ENCODE data around the gene SCTR.

Gene SCTR

DNA sequence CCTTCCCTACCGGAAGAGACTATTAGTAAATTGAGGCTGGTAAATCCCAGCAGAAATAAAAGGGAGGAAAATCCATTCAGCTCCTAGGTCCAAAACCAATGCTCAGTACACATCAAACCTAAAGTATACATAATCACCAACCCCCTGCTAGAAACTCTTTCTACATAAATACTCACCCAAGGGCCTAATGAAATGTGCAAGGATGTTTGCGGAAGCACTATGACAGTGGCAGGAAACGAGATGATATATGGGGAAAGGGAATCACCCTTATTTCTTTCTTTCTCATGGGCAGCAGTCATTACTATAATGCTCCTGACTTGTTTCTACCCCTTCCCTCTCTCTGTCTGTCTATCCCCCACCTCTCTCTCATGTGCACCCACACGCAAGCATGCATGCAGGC lies 1.3 kb upstream of the SCTR start:
- H3K4me3 ChIP-seq (ENCODE audit: low read depth, low read length), result no peak overlapping the region
- peaks cover 3 to 5% of the 10 kb centered on the region in 2 experiments for H3K4me1 ChIP-seq (ENCODE audit: control insufficient read depth in 1 of 2, insufficient read depth in 2 of 2, low read length in 2 of 2)
- no peak overlapping the region for H2BK5ac ChIP-seq (ENCODE audit: low read depth, low read length, poor library complexity)
- no peaks in the 10 kb centered on the region for H3K9me3 ChIP-seq (ENCODE audit: insufficient read depth, low read depth, low read length)
- no peak overlapping the region for H3K4me2 ChIP-seq (ENCODE audit: low read length)
- no peak overlapping the region for H3K14ac ChIP-seq (ENCODE audit: low read length)
- no peak overlapping the region for H3K9ac ChIP-seq (ENCODE audit: low read length)
- H3K79me1 ChIP-seq (ENCODE audit: low read length), result no peaks in the 10 kb centered on the region
- H3K27me3 ChIP-seq (ENCODE audit: insufficient read depth, low read length), result peaks cover 33% of the 10 kb centered on the region
- H3K23ac ChIP-seq (ENCODE audit: low read length), result no peak overlapping the region
- no peak overlapping the region for H4K12ac ChIP-seq (ENCODE audit: low read depth, low read length)
- no peak overlapping the region for H4K8ac ChIP-seq (ENCODE audit: low read depth, low read length)
- no peak overlapping the region for H2AFZ ChIP-seq (ENCODE audit: insufficient read depth, low read length, poor library complexity)
- no peak overlapping the region for H2BK120ac ChIP-seq (ENCODE audit: insufficient read depth, low read length, poor library complexity)
- no peaks in the 10 kb centered on the region for H3K36me3 ChIP-seq (ENCODE audit: control insufficient read depth in 1 of 2, insufficient read depth in 2 of 2, low read length in 2 of 2)
- no peak overlapping the region for H3K18ac ChIP-seq (ENCODE audit: low read length)
- H2BK12ac ChIP-seq (ENCODE audit: low read length), result no peak overlapping the region
- WGBS (ENCODE audit: extremely low coverage, insufficient coverage, insufficient read length), result no CpG with 5 or more reads among the region's 4 CpGs
- no peaks in the 10 kb centered on the region for H3K79me2 ChIP-seq (ENCODE audit: control insufficient read depth, insufficient read depth, low read length, poor library complexity)
- no peak for DNase-seq
- H3K27ac ChIP-seq (ENCODE audit: low read depth, low read length), result no peak overlapping the region
- H3K4ac ChIP-seq (ENCODE audit: low read depth, low read length), result no peak overlapping the region
- no peak overlapping the region for H2AK5ac ChIP-seq (ENCODE audit: low read length)
- no peak overlapping the region for H4K91ac ChIP-seq (ENCODE audit: low read depth, low read length)

DNA sequence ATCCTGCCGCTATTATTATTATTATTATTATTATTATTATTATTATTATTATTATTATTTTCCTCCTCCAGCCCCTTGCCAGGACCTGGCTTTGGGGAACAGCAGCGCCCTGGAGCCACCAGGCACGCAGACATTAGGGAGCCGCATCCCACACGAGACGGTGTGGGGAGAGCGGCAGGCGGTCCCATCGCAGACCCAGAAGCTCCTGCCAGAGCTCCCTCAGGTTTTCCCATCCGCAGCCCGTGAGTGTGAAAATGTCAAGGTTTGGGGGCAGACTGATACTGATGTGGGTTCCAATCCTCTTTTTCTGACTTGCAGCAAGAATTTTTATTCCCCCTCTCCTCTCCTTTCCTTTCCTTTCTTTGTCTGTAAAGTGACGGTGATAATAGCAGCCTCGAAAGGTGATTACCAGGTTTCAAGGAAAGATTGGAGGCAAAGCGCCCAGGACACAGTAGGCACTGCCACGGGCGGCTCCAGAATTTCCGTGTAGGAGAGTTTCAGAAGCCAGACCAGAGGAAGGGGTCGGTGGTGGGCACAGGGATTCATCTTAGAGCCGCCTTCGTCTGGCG lies 816 bp downstream of the SCTR start:
- Histone ChIP-seq H4K91ac (ENCODE audit: low read depth, low read length) (no peak overlapping the region), H3K36me3 (ENCODE audit: control insufficient read depth in 1 of 2, insufficient read depth in 2 of 2, low read length in 2 of 2) (no peaks in the 10 kb centered on the region), H2AFZ (ENCODE audit: insufficient read depth, low read length, poor library complexity) (no peak overlapping the region), H4K8ac (ENCODE audit: low read depth, low read length) (no peak overlapping the region), H2BK5ac (ENCODE audit: low read depth, low read length, poor library complexity) (no peak overlapping the region), H2BK12ac (ENCODE audit: low read length) (no peak overlapping the region), H3K18ac (ENCODE audit: low read length) (no peak overlapping the region), H3K4ac (ENCODE audit: low read depth, low read length) (no peak overlapping the region), H3K9me3 (ENCODE audit: insufficient read depth, low read depth, low read length) (no peaks in the 10 kb centered on the region), H3K27ac (ENCODE audit: low read depth, low read length) (no peak overlapping the region), H3K4me2 (ENCODE audit: low read length) (peak overlapping the region; percentile 57), H4K12ac (ENCODE audit: low read depth, low read length) (no peak overlapping the region), H3K4me1 (ENCODE audit: control insufficient read depth in 1 of 2, insufficient read depth in 2 of 2, low read length in 2 of 2) (peaks cover 3 to 5% of the 10 kb centered on the region in 2 experiments), H3K23ac (ENCODE audit: low read length) (no peak overlapping the region), H3K4me3 (ENCODE audit: low read depth, low read length) (no peak overlapping the region), H2BK120ac (ENCODE audit: insufficient read depth, low read length, poor library complexity) (no peak overlapping the region), H3K79me1 (ENCODE audit: low read length) (no peaks in the 10 kb centered on the region), H3K27me3 (ENCODE audit: insufficient read depth, low read length) (peaks cover 33% of the 10 kb centered on the region), H3K14ac (ENCODE audit: low read length) (no peak overlapping the region), H3K9ac (ENCODE audit: low read length) (no peak overlapping the region), H3K79me2 (ENCODE audit: control insufficient read depth, insufficient read depth, low read length, poor library complexity) (no peaks in the 10 kb centered on the region), H2AK5ac (ENCODE audit: low read length) (no peak overlapping the region)
- WGBS (ENCODE audit: extremely low coverage, insufficient coverage, insufficient read length), result no CpG with 5 or more reads among the region's 21 CpGs
- DNase-seq, result no peak

DNA sequence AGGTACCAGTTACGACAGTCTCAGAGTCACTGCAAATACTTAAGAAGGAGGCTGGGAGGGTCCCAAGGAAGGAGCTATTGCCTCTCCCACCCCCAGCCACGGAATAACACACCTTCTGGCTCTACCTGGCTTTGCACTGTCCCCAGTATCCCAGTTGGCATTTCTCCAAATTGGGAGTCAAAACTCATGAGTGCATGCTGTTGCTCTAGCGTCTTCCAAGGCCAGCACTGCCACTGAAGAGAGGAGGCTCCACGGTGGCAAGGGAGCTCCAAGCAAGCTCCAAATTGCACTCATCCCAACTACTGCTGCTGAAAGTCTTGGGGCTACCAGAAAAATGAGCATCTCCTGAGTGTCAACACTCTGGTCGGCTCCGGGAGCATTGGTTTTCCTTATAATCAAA lies 1.6 kb downstream of the SCTR start:
- H3K4ac ChIP-seq (ENCODE audit: low read depth, low read length), result no peak overlapping the region
- H3K9ac ChIP-seq (ENCODE audit: low read length), result no peak overlapping the region
- H3K36me3 ChIP-seq (ENCODE audit: control insufficient read depth in 1 of 2, insufficient read depth in 2 of 2, low read length in 2 of 2), result no peaks in the 10 kb centered on the region
- H2AK5ac ChIP-seq (ENCODE audit: low read length), result no peak overlapping the region
- H3K9me3 ChIP-seq (ENCODE audit: insufficient read depth, low read depth, low read length), result no peaks in the 10 kb centered on the region
- no peak overlapping the region for H4K8ac ChIP-seq (ENCODE audit: low read depth, low read length)
- no peak overlapping the region for H2BK5ac ChIP-seq (ENCODE audit: low read depth, low read length, poor library complexity)
- H3K27ac ChIP-seq (ENCODE audit: low read depth, low read length), result no peak overlapping the region
- no peak overlapping the region for H3K14ac ChIP-seq (ENCODE audit: low read length)
- no peak overlapping the region for H3K4me3 ChIP-seq (ENCODE audit: low read depth, low read length)
- H2BK120ac ChIP-seq (ENCODE audit: insufficient read depth, low read length, poor library complexity), result no peak overlapping the region
- WGBS (ENCODE audit: extremely low coverage, insufficient coverage, insufficient read length), result no CpG with 5 or more reads among the region's 6 CpGs
- H3K27me3 ChIP-seq (ENCODE audit: insufficient read depth, low read length), result peaks cover 33% of the 10 kb centered on the region
- H3K18ac ChIP-seq (ENCODE audit: low read length), result no peak overlapping the region
- H2AFZ ChIP-seq (ENCODE audit: insufficient read depth, low read length, poor library complexity), result no peak overlapping the region
- H3K79me1 ChIP-seq (ENCODE audit: low read length), result no peaks in the 10 kb centered on the region
- H3K79me2 ChIP-seq (ENCODE audit: control insufficient read depth, insufficient read depth, low read length, poor library complexity), result no peaks in the 10 kb centered on the region
- DNase-seq, result no peak
- H3K4me2 ChIP-seq (ENCODE audit: low read length), result no peak overlapping the region
- no peak overlapping the region for H4K12ac ChIP-seq (ENCODE audit: low read depth, low read length)
- no peak overlapping the region for H3K23ac ChIP-seq (ENCODE audit: low read length)
- H3K4me1 ChIP-seq (ENCODE audit: control insufficient read depth in 1 of 2, insufficient read depth in 2 of 2, low read length in 2 of 2), result peaks cover 3 to 5% of the 10 kb centered on the region in 2 experiments
- H2BK12ac ChIP-seq (ENCODE audit: low read length), result no peak overlapping the region
- H4K91ac ChIP-seq (ENCODE audit: low read depth, low read length), result no peak overlapping the region

DNA sequence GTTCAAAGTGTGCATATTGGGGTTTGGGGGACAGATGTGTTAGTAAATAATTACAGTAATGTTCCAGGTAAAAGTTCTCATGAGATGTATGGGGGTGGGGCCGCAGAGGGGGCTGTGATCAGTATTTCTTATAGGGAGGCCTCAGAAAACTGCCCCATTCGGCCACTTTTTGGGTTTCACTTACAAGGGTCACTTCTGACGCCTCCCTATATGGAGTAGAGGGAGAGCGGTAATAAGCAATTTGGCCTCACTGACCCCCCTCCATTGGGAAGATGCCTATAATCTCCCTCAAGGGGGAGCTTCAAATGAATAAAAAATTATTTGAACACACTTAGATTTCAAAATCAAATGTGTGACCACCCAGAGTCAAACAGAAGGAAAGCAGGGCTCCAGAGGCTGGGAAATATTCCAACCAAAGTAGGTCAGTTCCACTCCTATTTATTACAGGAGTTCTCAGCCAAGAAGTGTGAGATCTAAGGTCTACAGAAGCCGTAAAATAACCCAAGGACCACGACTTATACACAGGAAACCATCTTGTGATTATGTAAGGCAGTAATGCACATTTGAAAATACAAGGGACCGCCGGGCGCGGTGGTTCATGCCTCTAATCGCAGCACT lies 2.7 kb downstream of the SCTR start:
- H3K23ac ChIP-seq (ENCODE audit: low read length), result no peak overlapping the region
- H3K79me1 ChIP-seq (ENCODE audit: low read length), result no peaks in the 10 kb centered on the region
- H3K36me3 ChIP-seq (ENCODE audit: control insufficient read depth in 1 of 2, insufficient read depth in 2 of 2, low read length in 2 of 2), result no peaks in the 10 kb centered on the region
- H3K4me1 ChIP-seq (ENCODE audit: control insufficient read depth in 1 of 2, insufficient read depth in 2 of 2, low read length in 2 of 2), result peaks cover 3 to 5% of the 10 kb centered on the region in 2 experiments
- no peaks in the 10 kb centered on the region for H3K79me2 ChIP-seq (ENCODE audit: control insufficient read depth, insufficient read depth, low read length, poor library complexity)
- H3K18ac ChIP-seq (ENCODE audit: low read length), result no peak overlapping the region
- H3K4ac ChIP-seq (ENCODE audit: low read depth, low read length), result no peak overlapping the region
- H4K8ac ChIP-seq (ENCODE audit: low read depth, low read length), result no peak overlapping the region
- no peak overlapping the region for H2BK12ac ChIP-seq (ENCODE audit: low read length)
- H3K4me3 ChIP-seq (ENCODE audit: low read depth, low read length), result no peak overlapping the region
- no peak for DNase-seq
- H2BK120ac ChIP-seq (ENCODE audit: insufficient read depth, low read length, poor library complexity), result no peak overlapping the region
- no CpG with 5 or more reads among the region's 11 CpGs for WGBS (ENCODE audit: extremely low coverage, insufficient coverage, insufficient read length)
- no peak overlapping the region for H4K12ac ChIP-seq (ENCODE audit: low read depth, low read length)
- no peak overlapping the region for H2AK5ac ChIP-seq (ENCODE audit: low read length)
- H3K27ac ChIP-seq (ENCODE audit: low read depth, low read length), result no peak overlapping the region
- H3K9me3 ChIP-seq (ENCODE audit: insufficient read depth, low read depth, low read length), result no peaks in the 10 kb centered on the region
- no peak overlapping the region for H3K14ac ChIP-seq (ENCODE audit: low read length)
- no peak overlapping the region for H3K4me2 ChIP-seq (ENCODE audit: low read length)
- H3K9ac ChIP-seq (ENCODE audit: low read length), result no peak overlapping the region
- no peak overlapping the region for H2AFZ ChIP-seq (ENCODE audit: insufficient read depth, low read length, poor library complexity)
- no peak overlapping the region for H4K91ac ChIP-seq (ENCODE audit: low read depth, low read length)
- H2BK5ac ChIP-seq (ENCODE audit: low read depth, low read length, poor library complexity), result no peak overlapping the region
- peaks cover 33% of the 10 kb centered on the region for H3K27me3 ChIP-seq (ENCODE audit: insufficient read depth, low read length)

All from trophoblast cell (in vitro differentiated cells and primary cell).